GM18505 (cell line): ENCODE measurements around the gene LINC01488.

ENCODE experiments used
- ATAC-seq: cut with Tn5 transposase; IDR thresholded peaks from one replicate; pipeline ENCODE4 v1.9.1; 2021; ENCODE audit not compliant: unreplicated experiment
- POLR2A ChIP-seq: IDR thresholded peaks from 4 replicates; pipeline ENCODE4 v1.6.1; 2011; ENCODE audit warnings: borderline replicate concordance; ENCODE audit not compliant: insufficient read depth, insufficient read length; ENCODE audit errors: extremely low read depth

LINC01488 gene

DNA sequence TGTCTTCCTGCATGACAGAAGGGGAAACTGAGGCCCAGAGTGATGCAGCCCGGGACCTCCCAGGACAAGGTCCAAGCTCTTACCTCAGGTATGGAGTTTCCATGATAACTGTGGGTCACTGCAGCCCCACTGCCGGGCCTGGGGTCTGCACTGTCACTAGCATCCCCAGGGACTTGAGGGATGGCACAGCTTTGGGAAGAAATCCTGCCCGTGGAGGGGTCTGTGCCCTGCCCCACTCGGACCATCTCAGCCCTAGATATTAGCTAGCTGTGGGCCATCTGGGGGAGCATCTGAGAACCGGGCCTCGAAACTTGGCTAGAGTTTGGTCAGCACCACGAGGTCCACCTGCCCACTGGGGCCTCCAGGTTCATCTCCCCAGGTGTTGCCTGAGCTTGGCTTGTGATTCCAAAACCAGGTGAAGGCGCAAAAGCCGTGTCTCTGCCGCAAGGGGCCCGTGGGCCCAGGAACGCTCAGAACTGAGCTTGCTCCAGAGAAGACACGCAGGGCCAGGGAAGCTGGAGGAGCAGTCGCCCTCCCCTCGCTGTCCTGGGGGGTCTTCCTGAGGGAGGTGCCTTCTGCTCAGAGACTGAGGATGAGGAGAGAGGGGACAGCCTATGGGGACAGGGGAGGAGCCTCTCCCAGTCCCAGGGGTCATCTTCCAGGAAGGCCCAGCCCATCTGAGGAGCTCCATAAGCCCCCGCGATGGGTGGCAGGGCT is 4.8 kb downstream of the LINC01488 start:
- no peak for ATAC-seq
- TF ChIP-seq POLR2A: no peak

DNA sequence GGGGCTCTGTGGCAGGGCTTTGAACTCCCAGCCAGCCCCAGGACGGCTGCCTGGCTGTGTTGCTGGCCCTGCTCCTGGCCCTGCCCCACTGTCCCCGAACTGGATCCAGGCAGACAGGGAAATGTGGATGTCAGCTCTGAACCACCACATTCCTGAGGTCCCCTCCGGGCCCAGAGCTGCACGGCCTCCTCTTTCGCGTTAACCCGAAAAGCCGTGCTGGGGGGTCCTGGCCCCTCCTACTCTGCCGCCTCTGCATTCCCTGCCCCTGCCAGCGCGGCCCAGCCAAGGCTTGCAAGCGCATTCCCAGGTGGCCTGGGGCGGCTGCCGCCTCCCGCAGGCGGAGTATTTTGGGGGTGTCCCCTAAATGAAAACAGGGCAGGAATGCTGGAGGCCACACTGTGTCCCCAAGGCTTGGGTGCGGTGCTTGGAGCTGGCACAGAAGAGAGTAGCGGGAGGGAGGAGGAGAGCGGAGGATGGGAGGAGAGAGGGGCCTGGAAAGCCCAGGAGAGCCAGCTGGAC is 5.4 kb downstream of the LINC01488 start:
- TF ChIP-seq POLR2A: no peak
- ATAC-seq: no peak

DNA sequence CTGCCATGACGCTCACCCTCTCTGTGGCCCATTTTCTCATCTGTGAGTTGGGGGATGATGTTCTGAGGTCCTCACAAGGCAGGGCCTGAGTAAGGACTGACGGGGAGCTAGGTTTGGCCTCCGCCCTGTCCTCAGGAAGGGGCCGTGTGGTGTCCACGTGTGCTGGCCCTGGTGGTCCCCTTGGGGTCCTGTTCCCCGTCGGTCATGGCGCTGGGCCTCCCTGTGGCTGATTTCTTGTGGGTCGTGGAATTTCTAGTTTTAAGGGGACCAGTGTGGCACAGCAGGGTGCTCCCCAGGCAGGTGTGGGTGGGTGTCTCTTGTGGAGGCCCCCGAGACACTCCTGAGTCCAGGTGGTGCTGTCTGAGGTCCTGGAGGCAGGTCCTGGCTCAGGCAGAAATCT is 5.9 kb downstream of the LINC01488 start:
- no peak for TF ChIP-seq POLR2A
- no peak for ATAC-seq

DNA sequence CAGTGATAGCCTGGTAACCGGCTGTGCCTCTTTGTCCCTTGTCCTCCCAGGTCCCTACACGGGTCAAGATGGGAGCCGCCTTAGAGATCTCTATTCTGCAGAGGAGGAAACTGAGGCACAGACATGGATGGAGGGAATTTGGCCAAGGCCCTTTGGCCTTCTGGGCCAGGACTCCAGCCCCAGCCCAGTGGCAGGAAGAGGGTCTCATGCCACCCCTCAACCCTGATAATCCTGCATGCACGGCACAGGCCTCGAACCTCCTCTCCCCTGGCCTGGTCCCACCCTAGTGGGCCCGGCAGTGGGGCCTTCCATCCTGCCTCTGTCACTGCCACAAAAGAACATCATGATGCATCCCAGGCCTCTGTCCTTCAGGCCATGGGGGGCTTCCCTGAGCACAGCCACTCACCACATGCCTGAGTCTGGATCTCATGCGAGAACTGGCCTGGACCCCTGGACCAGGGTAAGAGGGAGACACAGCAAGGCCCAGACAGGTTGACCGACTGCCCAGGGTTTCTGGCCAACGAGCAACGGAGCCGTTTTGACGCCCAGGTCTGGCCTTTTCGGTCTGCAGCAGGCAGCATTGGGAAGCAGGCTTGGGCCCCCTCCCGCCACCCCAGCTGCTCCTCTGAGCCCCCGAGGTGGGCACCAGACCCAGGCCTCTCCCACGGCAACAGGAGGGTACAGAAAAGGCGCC is 6.5 kb downstream of the LINC01488 start:
- no peak for TF ChIP-seq POLR2A
- ATAC-seq: no peak

DNA sequence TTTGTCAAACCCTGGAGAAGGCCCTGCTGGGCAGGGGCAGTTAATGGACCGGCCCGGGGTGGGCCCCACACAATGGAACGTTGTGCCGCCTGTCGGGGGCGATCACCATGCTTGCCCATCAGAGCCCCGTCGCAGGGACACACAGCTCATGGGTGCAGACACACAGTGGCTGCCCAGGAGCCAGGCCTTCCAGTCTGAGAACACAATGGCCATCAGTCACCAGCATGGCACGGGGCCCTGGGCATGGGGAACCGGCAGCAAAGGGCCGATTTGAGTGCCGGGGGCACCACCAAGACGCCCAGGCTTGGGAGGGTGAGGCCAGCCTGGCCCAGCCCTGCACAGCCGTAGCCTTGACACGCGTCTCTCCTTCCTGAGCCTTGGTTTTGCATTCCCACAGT is 7.1 kb downstream of the LINC01488 start:
- no peak for TF ChIP-seq POLR2A
- no peak for ATAC-seq

DNA sequence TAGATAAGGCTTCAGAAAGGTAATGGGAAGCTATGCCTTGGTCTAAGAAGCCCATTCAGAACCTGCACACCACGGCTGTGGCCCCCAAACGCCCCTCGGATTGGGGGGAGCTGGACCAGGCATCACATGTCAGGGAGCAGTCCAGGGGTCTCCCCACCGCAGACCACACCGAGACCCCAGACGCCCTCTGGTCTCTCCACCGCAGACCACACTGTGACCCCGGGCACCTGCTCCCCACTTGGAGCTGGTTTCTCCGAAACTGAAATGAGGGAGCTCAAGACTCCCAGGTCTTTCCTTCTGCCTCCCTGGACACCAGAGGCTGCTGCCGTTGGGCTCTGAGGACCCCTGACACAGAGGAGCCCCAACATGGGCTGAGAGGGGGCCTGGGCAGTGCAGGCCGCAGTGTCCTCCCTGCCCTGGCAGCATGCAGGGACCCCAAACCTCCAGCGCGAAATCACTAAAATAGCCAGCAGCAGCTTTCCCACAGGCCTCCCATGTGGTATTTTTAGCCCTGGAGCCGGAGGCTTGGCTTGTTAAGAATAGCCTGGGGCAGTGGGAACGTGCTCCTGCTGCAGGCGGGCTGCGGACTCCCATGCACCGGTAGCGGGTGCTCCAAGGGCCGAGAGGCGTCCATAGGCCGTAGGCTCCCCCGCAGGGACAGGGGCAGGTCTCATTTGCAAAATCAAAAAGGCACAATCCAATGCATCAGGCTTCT is 7.7 kb downstream of the LINC01488 start:
- no peak for ATAC-seq
- no peak for TF ChIP-seq POLR2A

DNA sequence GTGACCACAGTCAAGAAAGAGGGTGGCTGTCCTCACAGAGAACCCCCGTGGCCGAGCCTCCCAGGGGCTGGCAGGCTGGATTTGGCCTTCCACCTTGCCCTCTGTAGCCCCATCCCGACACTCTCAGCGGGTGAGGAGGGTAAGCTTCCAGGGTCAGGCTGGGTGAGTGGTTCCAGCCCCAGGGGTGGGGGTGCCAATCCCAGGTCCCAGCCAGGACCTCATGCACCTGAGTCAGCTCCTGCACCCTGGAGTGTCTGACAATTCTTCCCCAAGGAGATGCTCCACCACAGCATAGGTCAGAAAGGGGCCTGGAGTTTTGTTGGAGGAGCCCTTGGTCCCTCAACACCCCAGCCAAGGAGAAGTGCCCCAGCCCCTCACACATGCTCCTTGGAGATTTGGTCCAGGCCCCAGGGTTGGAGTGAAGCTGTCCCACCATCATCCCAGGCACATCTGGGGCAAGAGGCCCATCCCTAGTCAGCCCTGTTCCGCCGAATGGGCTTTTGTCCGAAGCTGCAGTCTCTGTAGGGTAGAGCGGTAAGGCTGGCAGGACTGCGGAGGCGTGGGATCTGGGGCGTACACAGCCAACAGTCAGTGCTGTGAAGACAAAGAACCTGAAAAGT is 8.4 kb downstream of the LINC01488 start:
- TF ChIP-seq POLR2A: no peak
- ATAC-seq: no peak

DNA sequence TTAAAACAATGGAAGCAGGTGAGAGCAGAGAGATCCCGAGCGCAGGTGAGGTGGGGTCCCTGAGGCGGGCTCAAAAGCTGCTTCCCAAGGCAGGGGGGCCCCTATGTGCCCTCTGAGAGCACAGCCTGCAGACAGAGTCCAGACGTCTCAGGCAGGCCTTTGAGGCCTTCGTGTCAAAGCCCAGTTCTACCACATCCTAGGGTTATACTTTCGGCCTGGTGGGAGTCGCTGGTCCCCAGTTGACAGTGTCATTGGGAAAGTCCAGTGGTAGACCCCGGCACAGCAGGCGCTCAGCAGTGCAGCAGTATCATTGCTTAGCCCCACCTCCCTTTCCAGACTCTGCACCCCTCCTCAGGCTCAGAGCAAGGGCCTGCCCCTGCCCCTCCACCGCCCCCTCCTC is 9.1 kb downstream of the LINC01488 start:
- no peak for TF ChIP-seq POLR2A
- ATAC-seq: no peak

DNA sequence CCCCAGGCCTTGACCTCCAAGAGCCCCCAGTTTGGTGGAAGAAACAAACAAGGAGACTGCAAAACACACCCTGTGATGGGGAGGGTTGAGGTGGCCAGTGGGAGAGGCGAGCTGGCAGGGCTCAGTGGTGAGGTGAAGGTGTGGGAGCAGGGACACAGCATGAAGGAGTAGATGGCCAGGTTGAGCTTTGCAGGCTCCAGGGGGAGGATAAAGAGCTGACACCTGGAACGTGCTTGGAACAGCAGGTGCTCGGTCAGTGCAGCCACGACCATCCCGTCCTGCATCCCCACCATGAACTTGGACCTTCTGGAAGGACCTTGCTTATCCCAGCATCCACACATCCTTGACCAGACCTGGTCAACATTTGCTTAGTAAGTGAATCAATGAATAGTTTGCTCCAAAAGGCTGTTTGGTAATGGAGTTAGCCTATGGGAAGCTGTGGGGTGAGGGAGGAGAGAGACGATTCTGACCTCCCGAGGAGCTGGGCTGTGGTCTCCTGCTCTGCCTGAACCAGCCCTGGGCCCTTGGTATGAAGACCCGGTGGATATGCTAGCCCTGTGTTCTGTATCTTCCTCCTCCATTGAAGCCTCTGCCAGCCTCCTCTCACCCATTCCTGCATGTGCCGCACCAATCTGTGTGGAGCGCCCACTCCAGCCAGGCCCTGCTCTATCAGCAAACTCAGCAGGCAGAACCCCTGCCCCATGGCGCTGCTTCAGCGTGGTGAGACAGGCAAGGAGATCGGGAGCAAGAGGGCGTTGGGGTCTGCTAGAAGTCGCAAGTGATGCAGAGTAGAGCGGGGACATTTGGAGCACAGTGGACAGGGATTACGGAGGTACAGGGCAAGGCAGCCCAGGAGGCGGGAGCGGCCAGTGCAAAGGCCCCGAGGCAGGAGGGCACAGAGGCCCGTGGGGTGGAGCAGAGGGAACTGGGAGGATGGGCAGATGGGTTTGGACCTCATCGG is 9.9 kb downstream of the LINC01488 start:
- no peak for TF ChIP-seq POLR2A
- ATAC-seq: no peak

DNA sequence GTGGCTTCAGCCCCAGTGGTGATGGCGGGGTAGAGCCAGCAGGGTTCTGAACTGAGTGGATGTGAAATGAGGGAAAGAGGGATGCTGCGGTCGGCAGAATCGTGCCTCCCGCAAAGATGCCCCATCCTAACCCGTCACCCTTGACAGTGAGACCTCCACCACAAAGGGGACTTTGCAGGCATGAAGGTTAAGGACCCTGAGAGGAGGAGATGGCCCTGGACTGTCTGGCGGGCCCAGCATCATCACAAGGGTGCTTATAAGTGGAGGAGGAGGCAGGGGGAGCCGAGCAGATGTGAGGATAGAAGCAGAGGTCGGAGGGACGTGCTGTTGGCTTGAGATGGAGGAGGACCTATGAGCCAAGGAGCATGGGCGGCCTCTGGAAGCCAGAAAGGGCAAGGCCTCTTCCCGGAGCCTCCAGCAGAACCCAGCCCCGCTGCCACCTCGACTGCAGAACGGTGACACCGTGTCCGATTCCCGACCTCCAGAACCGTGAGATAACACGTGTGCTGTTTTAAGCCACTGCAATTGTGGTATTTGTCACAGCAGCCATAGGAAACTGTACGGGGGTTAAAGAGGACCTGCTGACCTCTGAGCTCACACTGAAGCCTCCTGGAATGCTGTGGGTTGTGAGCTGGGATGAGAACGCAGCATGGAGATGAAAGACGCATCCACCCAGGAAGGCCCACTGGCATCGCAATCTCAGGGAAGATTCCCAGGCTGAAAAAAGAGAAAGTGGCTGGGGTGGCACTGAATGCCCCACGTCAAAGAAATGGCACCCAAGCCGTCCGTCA is 10.9 kb downstream of the LINC01488 start:
- ATAC-seq: no peak
- TF ChIP-seq POLR2A: no peak

DNA sequence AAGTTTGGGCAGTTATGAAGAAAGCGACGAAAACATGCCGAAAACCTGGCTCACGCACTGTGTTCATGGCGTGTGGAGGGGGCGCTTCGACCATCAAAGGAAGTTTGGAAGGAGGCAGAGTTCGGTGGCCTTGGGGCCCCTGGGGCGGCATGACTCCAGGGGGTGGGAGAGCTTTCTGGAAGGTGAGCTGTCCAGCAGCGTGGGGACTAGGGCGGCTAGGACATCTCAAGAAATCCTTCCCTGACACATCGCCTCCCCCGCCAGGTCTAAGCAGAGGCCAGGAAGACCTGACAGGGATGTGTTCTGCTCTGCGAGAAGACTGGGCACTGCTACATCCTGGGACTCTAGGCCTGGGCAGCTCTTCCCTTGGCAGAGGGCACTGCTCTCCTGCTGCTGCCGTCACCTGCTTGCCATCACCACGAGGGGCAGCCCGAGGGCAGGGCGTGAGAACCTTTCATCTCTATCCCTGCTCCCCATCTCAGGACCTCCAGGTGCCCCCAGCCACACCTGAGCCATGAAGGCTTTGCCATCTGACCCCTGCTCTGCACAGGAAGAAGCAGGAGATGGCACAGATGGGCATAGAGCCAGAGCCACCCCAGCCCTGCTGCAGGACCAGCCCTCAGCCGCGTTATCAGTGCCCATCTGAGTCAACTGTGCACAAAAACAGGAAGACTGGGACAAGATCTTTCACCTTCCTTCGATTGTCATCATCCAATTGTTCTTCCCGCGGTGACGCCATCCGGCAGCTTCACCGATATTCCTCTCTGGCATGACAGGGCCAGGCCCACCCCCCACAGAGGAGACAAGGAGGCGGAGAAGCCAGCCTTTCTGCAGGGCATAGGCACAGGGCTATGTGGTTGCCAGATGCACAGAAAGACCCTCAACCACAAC is 12.7 kb downstream of the LINC01488 start:
- no peak for TF ChIP-seq POLR2A
- ATAC-seq: no peak

DNA sequence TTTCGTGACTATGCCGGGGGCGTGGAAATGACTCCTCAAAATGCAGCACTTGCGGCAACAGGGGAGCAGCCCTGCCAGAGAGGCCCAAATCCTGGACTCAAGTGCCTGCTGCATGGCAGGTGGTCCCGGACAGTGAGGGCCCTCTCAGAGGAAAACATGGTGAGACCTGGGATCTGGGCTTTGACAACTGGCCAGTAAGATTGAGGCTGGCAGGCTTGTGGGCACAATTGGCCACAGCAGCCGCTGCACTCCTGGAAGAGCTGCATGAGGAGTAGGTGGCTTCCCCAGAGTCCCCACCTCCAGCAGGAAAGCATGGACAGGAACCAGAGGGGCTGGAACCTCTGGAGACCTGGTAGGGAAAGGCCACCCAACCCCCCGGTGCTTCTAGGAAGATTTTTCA is 13.4 kb downstream of the LINC01488 start:
- ATAC-seq: no peak
- no peak for TF ChIP-seq POLR2A
